HPDE6-E6E7 (cell line): Measurements from ENCODE around the gene SCGB2B2.
A peak's percentile ranks its signal among the peaks of the same experiment; 100 is the strongest.
"Not testable (repeated sequence)": the region's sequence is repeated elsewhere in the genome, so short reads cannot be mapped to it uniquely, and the experiment has no call there.

ENCODE experiments used
- DNase-seq: peaks from one replicate; pipeline ENCODE4 v3.0.0; 2011; ENCODE audit warnings: missing footprints; ENCODE audit errors: extremely low spot score

The SCGB2B2 gene

DNA sequence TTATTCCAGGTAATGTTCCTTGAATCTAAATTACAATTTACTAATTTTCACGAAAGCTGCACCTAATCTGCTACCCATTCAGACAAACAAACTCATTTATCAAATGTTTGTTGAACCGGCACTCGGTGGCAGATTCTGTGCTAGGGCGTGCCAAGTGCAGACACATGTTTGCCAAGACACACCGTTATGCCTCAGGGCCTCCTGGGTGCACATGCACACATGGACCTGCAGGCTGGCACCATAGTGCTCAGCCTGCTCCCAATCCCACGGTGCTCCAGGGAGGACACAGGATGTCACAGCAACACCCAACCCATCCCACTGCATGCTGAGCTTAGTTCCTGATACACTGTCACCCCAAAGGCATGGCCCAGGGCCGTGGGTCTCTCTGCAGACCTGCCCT is 7.7 kb downstream of the SCGB2B2 start:
- no peak for DNase-seq

DNA sequence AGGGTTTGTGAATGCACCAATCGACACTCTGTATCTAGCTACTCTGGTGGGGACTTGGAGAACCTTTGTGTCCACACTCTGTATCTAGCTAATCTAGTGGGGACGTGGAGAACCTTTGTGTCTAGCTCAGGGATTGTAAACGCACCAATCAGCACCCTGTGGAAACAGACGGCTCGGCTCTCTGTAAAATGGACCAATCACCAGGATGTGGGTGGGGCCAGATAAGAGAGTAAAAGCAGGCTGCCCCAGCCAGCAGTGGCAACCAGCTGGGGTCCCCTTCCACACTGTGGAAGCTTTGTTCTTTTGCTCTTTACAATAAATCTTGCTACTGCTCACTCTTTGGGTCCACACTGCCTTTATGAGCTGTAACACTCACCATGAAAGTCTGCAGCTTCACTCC is 8.3 kb downstream of the SCGB2B2 start:
- DNase-seq: not testable (repeated sequence)

DNA sequence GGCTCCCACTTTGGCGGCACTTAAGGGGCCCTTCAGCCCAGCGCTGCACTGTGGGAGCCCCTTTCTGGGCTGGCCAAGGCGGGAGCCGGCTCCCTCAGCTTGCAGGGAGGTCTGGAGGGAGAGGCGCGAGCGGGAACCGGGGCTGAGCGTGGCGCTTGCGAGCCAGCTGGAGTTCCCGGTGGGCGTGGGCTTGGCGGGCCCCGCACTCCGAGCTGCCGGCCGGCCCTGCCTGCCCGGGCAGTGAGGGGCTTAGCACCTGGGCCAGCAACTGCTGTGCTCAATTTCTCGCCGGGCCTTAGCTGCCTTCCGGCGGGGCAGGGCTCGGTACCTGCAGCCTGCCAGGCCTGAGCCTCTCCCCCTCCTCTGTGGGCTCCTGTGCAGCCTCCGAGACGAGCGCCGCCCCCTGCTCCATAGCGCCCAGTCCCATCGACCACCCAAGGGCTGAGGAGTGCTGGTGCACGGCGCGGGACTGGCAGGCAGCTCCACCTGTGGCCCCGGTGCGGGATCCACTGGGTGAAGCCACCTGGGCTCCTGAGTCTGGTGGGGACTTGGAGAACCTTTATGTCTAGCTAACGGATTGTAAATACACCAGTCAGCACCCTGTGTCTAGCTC is 8.8 kb downstream of the SCGB2B2 start:
- not testable (repeated sequence) for DNase-seq

GRCh38 chr19:34667349-34668076 is 9.4 kb downstream of the SCGB2B2 start:
- DNase-seq: peak; percentile 5

DNA sequence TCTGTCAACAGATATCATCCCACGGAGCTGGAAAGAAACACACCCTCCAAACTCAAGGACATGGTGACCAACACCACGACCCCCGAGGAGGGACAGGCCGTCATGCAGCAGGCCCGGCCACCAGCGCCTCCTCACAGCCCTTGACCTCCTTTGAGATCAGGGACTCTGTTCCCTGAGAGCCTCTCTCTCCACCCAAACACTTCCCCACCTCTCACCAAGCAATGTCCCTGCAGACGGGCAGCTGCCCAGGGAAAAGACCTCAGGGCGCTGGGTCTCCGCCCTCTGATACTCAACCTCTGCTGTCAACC is 10.0 kb downstream of the SCGB2B2 start:
- no peak for DNase-seq

DNA sequence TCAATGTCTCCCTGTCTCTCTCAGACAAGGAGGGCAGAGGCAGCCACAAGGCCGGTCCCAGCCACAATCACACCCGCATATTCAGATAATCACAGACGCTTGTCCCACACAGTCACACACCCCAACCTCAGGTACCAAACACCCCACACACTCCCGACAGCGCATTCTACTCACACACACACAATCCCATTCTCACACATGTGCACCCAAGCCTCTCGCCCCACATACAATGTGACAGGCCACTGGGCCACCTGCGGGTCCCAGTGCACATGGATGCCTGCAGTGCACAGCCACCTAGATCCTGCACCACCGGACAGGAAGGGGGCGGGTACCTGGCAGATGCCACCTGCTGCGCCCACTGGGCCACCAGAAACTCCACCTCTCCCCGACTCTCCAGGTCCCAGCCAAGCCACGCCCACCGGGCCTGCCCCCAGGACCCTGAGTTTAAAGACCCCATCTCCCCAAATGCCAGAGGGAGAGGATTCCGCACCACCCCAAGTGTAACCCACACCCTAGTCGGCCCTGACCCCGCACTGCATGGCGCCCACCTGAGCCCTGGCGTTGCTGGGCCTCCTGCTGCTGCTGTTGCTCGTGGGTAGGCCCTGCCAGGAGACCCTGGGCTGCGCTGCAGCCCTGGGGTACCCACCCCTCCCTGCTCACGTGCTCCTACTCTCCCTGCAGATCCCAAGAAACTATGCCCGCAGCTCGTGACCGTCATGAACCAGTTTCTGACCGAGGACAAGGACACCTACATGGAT is 10.6 kb downstream of the SCGB2B2 start:
- no peak for DNase-seq

DNA sequence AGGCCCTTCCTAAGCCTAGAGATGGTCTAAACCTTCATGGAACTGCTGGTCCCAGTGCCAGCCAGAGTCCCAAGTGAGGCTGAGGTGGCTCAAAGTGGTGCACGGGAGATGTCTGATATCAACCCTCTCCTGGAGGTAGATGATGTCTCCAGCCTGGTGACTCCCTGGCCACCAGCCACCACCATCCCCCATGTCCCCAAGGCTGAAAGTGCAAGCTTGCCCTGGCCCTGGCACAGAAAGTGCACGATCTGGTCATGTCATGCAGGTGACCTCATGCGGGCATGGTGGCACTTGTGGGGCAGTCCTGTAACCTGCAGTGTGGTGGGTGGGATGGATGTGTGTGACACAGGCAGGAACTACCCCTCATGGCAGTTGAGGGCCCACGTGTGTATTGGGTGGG is 11.7 kb downstream of the SCGB2B2 start:
- DNase-seq: not testable (repeated sequence)

DNA sequence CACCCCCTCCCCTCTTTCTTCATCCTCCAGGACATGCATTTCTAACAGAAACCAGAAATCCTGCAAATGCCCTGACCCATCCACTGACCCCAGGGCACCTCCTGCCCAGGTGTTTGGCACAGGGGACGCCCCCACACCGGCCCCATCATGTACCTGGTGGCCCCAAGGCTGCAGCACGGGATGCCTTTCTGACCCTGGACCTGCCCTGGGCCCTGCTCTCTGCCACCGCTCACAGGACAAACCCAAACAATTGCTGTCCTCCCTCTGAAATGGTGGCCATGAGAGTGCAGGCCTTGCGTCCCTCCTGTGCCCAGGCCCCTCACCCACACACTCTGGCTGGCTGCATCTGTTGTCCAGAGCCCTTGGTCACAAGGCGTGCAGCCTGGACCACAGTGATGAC is 12.1 kb downstream of the SCGB2B2 start:
- no peak for DNase-seq

- DNase-seq: no peak
These were observed 12.8 kb downstream of the SCGB2B2 start for GRCh38 chr19:34664168-34664567.

DNA sequence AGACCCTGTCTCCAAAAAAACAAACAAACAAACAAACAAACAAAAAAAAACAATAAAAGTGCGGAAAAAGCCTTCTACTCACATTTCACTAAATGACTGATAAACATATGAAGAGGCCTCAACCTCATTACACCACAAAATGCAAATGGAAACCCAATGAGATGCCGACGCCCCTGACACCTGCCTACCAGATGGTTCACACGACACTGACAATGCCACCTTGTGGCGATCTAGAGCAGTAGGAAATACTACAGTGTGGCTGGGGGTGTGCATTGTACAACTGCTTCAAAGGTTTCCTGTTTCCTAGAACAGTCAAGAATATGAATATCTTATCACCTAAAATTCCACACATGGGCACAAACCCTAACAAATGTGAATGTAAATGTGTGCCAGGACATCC is 14.0 kb downstream of the SCGB2B2 start:
- DNase-seq: peak; percentile 27

DNA sequence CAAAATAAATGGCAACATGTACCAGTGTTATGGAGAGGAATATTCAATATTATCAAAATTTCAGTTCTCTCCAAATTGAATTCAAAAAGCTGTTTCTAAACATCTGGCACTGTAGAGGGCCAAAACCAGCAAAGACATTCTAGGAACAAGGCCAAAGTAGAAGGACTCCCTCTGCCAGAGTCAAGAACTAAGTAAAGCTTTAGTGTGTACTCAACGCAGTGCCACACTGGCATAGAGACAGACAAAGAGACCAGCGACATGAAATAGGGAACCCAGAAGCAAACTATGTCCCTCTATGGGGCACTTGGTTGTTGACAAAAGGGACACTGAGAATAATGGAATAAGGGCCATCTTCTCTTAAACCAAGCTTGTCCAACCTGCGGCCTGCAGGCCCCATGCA is 15.6 kb downstream of the SCGB2B2 start:
- no peak for DNase-seq

- no peak for DNase-seq
These were observed 21.3 kb downstream of the SCGB2B2 start for GRCh38 chr19:34655651-34656050.

GRCh38 chr19:34654796-34655195 is 22.2 kb downstream of the SCGB2B2 start:
- DNase-seq: no peak

GRCh38 chr19:34651747-34652146 is 25.2 kb downstream of the SCGB2B2 start:
- DNase-seq: no peak

DNA sequence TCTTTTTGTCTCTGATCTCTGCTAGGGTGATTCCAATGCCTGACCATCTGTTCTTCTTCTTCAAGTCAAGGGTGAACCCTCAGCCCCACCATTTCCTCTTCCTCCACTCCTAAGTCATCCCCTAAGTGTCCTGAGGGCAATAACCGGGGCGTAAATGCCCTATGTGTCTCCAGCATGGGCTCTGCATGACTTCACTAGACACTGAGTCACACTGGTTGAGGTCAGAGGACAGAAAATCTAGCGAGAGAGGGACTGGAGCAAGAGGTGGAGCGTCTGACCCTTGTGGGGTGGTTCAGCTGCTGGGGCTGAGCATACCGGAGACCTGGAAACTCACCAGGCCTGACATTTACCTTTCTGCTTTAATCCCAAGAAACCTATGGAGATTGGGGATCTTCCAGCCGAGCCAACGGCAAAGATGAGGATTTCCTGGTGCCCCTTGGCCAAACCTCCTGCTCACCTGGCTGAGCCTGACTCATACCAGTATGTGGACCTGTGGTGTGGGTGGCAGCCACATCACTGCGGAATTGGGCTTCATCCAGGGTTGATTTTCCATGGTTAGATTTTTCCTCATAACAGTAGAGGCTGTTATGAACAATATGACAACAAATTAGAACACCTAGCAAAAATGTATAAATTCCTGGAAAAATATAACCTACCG is 26.9 kb downstream of the SCGB2B2 start:
- peak; percentile 13 for DNase-seq

DNA sequence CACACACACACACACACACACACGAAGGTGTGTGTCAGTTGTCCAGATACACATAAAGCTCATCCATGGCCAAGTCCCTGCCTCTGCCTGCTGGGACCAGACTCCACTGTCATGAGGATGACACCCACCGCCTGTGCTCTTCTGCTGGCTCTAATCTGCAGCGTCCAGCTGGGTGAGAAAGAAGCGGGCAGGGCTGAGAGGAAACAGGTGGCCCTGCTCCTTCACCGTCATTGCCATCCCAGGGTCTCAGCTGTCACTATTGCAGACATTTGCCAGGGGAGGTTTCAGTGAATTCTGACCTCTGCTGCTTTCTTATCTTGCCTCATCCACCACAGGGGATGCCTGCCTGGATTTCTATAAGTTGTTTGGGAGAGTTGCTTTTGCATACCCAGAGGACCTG is 31.4 kb downstream of the SCGB2B2 start:
- DNase-seq: no peak

GRCh38 chr19:34644991-34645461 is 31.9 kb downstream of the SCGB2B2 start:
- DNase-seq: no peak

GRCh38 chr19:34642241-34642640 is 34.7 kb downstream of the SCGB2B2 start:
- DNase-seq: no peak

DNA sequence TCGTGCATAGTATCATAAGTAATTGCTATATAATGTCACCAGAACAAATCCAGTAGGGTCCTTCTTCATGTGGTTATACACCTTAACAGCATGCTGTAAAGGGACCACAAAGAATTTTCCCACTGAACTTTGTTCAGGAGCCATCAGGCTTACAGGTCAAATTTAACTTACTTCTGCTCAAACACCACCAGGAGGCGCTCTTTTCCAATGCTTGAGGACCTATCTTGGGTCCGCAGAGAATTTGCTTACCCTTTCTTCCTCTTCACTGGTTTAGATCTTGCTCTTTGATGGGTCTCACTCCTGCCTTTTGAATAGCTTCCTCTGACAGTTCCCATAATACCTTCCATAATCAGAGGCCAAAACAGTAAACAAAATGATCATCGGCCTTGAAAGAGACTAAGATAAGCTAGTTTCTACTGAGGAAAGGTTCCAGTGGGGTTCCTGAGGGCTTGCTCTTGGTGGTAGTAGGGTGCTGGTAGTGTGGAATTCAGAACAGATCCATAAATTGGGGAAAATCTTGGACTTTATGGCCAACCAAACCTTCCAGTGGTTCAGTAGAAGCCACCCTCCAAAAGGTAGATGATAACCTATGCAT is 37.4 kb downstream of the SCGB2B2 start:
- DNase-seq: peak; percentile 9

- no peak for DNase-seq
These were observed 43.2 kb downstream of the SCGB2B2 start for GRCh38 chr19:34633802-34634201.
